RWPE2 (cell line): Measurements from ENCODE around the gene GPR50.

Experiments used
- ATAC-seq: fragments of 200-7000 bp; cut with Tn5 transposase; 3 replicates; pipeline ENCODE4 v1.9.1; 2021; ENCODE audit warnings: low read depth
- DNase-seq: peaks from one replicate; pipeline ENCODE4 v3.0.0-alpha.2; 2020; ENCODE audit warnings: low spot score
- H3K27ac ChIP-seq: fragments of 450-650 bp; 2 replicates; pipeline ENCODE4 v1.5.1; 2017; ENCODE audit warnings: mild to moderate bottlenecking; ENCODE audit not compliant: poor library complexity, severe bottlenecking
- H3K27me3 ChIP-seq: fragments of 250-450 bp; sonication (Bioruptor Pico); 2 replicates; pipeline ENCODE4 v1.5.1; 2021; ENCODE audit warnings: mild to moderate bottlenecking, moderate library complexity; ENCODE audit not compliant: insufficient read depth, poor library complexity, severe bottlenecking
- H3K36me3 ChIP-seq: fragments of 250-450 bp; sonication (Bioruptor Pico); 2 replicates; pipeline ENCODE4 v1.5.1; 2020; ENCODE audit warnings: low read depth, mild to moderate bottlenecking, moderate library complexity
- H3K4me1 ChIP-seq: fragments of 250-450 bp; sonication (Bioruptor Pico); 2 replicates; pipeline ENCODE4 v1.5.1; 2021; ENCODE audit warnings: mild to moderate bottlenecking, moderate library complexity; ENCODE audit not compliant: insufficient read depth, poor library complexity, severe bottlenecking
- H3K4me3 ChIP-seq: fragments of 250-450 bp; sonication (Bioruptor Pico); 2 replicates; pipeline ENCODE4 v1.5.1; 2021; ENCODE audit warnings: mild to moderate bottlenecking, moderate library complexity; ENCODE audit not compliant: severe bottlenecking
- H3K9me3 ChIP-seq: fragments of 250-450 bp; sonication (Bioruptor Pico); 2 replicates; pipeline ENCODE4 v1.5.1; 2021; ENCODE audit warnings: mild to moderate bottlenecking, moderate library complexity; ENCODE audit not compliant: severe bottlenecking
- TF ChIP-seq, protein P1 (sequence below): fragments of 450-650 bp; IDR thresholded peaks from one replicate; pipeline ENCODE4 v1.5.1; 2017; ENCODE audit warnings: mild to moderate bottlenecking, moderate library complexity; ENCODE audit not compliant: poor library complexity, severe bottlenecking

The GPR50 gene

DNA sequence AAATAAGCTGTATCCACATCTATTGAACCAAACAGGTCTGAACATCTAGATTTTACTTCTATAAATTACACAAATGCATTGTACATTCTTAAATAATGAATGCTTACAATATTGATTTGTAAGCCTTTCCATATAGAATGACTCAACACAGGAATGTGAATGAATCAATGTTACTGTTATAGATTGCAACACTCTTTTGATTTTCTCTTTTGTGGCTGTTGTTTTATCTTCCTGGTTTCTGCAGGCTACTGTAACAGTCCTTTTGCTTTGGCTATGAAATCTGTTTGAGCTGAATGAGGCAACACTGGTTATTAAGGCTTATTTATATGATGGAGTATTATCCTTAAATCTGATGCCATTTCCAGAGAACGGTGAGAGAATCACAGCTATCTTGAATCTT lies 49.5 kb downstream of the GPR50 start:
- H3K27ac ChIP-seq, result peak overlapping the region; percentile 75
- ATAC-seq (peak; percentile 84), DNase-seq (no peak)
- H3K36me3 ChIP-seq, result no peaks in the 10 kb centered on the region
- H3K4me1 ChIP-seq, result peaks cover 17% of the 10 kb centered on the region
- no peak overlapping the region for H3K4me3 ChIP-seq
- TF ChIP-seq, protein P1, sequence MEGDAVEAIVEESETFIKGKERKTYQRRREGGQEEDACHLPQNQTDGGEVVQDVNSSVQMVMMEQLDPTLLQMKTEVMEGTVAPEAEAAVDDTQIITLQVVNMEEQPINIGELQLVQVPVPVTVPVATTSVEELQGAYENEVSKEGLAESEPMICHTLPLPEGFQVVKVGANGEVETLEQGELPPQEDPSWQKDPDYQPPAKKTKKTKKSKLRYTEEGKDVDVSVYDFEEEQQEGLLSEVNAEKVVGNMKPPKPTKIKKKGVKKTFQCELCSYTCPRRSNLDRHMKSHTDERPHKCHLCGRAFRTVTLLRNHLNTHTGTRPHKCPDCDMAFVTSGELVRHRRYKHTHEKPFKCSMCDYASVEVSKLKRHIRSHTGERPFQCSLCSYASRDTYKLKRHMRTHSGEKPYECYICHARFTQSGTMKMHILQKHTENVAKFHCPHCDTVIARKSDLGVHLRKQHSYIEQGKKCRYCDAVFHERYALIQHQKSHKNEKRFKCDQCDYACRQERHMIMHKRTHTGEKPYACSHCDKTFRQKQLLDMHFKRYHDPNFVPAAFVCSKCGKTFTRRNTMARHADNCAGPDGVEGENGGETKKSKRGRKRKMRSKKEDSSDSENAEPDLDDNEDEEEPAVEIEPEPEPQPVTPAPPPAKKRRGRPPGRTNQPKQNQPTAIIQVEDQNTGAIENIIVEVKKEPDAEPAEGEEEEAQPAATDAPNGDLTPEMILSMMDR, result no peak
- no peaks in the 10 kb centered on the region for H3K27me3 ChIP-seq
- H3K9me3 ChIP-seq, result no peaks in the 10 kb centered on the region

DNA sequence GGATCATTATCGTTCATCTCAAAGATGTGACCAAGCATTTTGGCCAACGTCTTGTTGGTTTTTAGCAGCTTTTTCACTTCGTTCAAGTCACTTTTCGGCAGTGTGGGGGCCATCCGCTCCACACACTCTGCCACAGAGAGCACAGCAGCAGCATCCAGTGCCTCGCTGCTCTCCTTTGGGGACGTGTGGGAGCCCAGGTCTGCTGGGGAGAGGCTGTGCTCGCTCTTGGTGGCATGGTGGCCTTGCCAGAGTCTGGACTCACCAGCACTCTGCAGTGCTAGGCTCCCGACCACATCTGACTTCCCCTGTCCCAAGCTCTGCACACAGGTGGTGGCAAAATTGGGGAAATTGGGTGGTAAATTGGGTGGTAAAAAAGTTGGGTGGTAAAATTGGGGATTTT lies 50.6 kb downstream of the GPR50 start:
- Histone ChIP-seq H3K36me3 (no peaks in the 10 kb centered on the region), H3K27me3 (no peaks in the 10 kb centered on the region), H3K4me1 (peaks cover 17% of the 10 kb centered on the region), H3K27ac (no peak overlapping the region), H3K9me3 (no peaks in the 10 kb centered on the region), H3K4me3 (no peak overlapping the region)
- TF ChIP-seq, protein P1, result no peak
- no peak for DNase-seq
- ATAC-seq, result no peak

DNA sequence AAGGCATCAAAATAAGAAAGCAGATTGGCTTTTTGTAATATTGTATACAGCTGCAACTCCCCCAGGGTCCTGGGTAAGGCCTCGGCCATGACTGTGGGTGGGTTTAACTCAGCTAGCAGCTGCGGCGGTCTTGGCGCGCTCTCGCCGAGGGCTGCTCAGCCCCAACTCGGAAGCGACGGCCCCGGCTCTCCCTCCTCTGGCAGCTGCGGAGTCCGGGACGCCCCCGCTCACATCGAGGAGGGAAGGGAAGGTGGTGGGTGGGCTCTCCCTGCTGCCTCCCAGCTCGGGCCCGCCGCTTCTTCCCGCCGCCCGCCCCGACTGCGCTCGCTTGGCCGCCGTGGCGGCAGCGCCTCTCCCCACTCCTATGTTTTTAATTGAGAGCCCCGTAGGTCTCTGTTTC lies 51.2 kb downstream of the GPR50 start:
- Histone ChIP-seq H3K36me3 (no peaks in the 10 kb centered on the region), H3K4me3 (no peak overlapping the region), H3K27ac (no peak overlapping the region), H3K4me1 (peaks cover 17% of the 10 kb centered on the region), H3K27me3 (no peaks in the 10 kb centered on the region), H3K9me3 (no peaks in the 10 kb centered on the region)
- TF ChIP-seq, protein P1, result no peak
- DNase-seq, result no peak
- ATAC-seq, result no peak

DNA sequence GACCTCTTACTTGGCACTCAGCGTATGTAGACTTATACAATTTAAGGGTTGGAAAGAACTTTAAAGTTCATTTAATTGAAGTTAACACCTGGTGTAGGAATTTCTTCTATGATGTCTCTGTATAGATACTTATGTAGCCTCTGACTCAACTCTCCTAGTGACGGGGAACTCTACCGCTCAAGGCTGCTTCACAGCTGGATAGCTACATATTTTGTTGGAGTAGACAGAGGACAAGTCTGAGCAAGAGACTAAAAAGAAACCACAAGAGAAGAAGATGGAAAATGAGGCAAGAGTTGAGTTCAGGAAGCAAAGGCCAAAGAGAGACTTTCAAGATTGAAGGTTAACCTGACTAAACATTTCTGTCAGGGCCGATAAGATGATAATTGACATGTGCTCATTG lies 52.6 kb downstream of the GPR50 start:
- Histone ChIP-seq H3K4me1 (peaks cover 17% of the 10 kb centered on the region), H3K27ac (peak overlapping the region; percentile 21), H3K9me3 (no peaks in the 10 kb centered on the region), H3K4me3 (no peak overlapping the region), H3K36me3 (no peaks in the 10 kb centered on the region), H3K27me3 (no peaks in the 10 kb centered on the region)
- TF ChIP-seq, protein P1, result no peak
- no peak for DNase-seq
- ATAC-seq, result peak; percentile 84
